ENCODE data around the gene XPOT.
"Not testable (repeated sequence)": the region's sequence is repeated elsewhere in the genome, so short reads cannot be mapped to it uniquely, and the experiment has no call there.

The XPOT gene

GRCh38 chr12:64403707-64404469 is at the start of gene XPOT:
Gene XPOT, plus strand, starts transcription at chr12:64404392. Its CDS starts 5,644 bp downstream, at chr12:64410036.
- peak; percentile 95 for DNase-seq (ENCODE audit: low read depth, low spot score)

GRCh38 chr12:64356209-64356608 is 48.0 kb upstream of the XPOT start:
- not testable (repeated sequence) for DNase-seq (ENCODE audit: low read depth, low spot score)

GRCh38 chr12:64361173-64361572 is 43.0 kb upstream of the XPOT start:
- DNase-seq (ENCODE audit: low read depth, low spot score): not testable (repeated sequence)

- DNase-seq (ENCODE audit: low read depth, low spot score): no peak
Observed at GRCh38 chr12:64362721-64363305, 41.4 kb upstream of the XPOT start.

- no peak for DNase-seq (ENCODE audit: low read depth, low spot score)
Observed at GRCh38 chr12:64383675-64384074, 20.5 kb upstream of the XPOT start.

GRCh38 chr12:64385019-64385418 is 19.2 kb upstream of the XPOT start:
- DNase-seq (ENCODE audit: low read depth, low spot score): no peak

- no peak for DNase-seq (ENCODE audit: low read depth, low spot score)
Observed at GRCh38 chr12:64385468-64385867, 18.7 kb upstream of the XPOT start.

GRCh38 chr12:64387197-64387816 is 16.9 kb upstream of the XPOT start:
- DNase-seq (ENCODE audit: low read depth, low spot score): no peak

- no peak for DNase-seq (ENCODE audit: low read depth, low spot score)
Observed at GRCh38 chr12:64389154-64389553, 15.0 kb upstream of the XPOT start.

GRCh38 chr12:64390275-64390851 is 13.8 kb upstream of the XPOT start, which contains the start of gene C12orf56:
Gene C12orf56, minus strand, starts transcription at chr12:64390758. Its CDS starts 193 bp downstream, at chr12:64390565.
- DNase-seq (ENCODE audit: low read depth, low spot score): no peak

GRCh38 chr12:64392221-64392620 is 12.0 kb upstream of the XPOT start:
- DNase-seq (ENCODE audit: low read depth, low spot score): no peak

GRCh38 chr12:64395739-64396138 is 8.5 kb upstream of the XPOT start:
- no peak for DNase-seq (ENCODE audit: low read depth, low spot score)

- DNase-seq (ENCODE audit: low read depth, low spot score): no peak
Observed at GRCh38 chr12:64400041-64400440, 4.2 kb upstream of the XPOT start.

GRCh38 chr12:64402181-64402580 is 2.0 kb upstream of the XPOT start:
- no peak for DNase-seq (ENCODE audit: low read depth, low spot score)

- DNase-seq (ENCODE audit: low read depth, low spot score): no peak
Observed at GRCh38 chr12:64404470-64405256, 471 bp downstream of the XPOT start.

- no peak for DNase-seq (ENCODE audit: low read depth, low spot score)
Observed at GRCh38 chr12:64407342-64408223, 3.4 kb downstream of the XPOT start.

- no peak for DNase-seq (ENCODE audit: low read depth, low spot score)
Observed at GRCh38 chr12:64411427-64411826, 7.2 kb downstream of the XPOT start.

GRCh38 chr12:64412459-64412858 is 8.3 kb downstream of the XPOT start:
- DNase-seq (ENCODE audit: low read depth, low spot score): peak; percentile 43

- DNase-seq (ENCODE audit: low read depth, low spot score): no peak
Observed at GRCh38 chr12:64413884-64414283, 9.7 kb downstream of the XPOT start.

GRCh38 chr12:64418209-64418608 is 14.0 kb downstream of the XPOT start:
- DNase-seq (ENCODE audit: low read depth, low spot score): no peak

- DNase-seq (ENCODE audit: low read depth, low spot score): no peak
Observed at GRCh38 chr12:64419696-64420095, 15.5 kb downstream of the XPOT start.
